ENCODE results near the gene ACVR1.

ACVR1 gene

GRCh38 chr2:157874997-157875640, 1.0 kb downstream of the ACVR1 start:
- H3K9me3 Mint-ChIP-seq = no peaks in the 10 kb centered on the region
- H3K36me3 Mint-ChIP-seq = peaks cover 2% of the 10 kb centered on the region
- peaks cover 66% of the 10 kb centered on the region for H3K4me1 Mint-ChIP-seq
- H3K27ac Mint-ChIP-seq = peak overlapping the region; percentile 94
- no peaks in the 10 kb centered on the region for H3K27me3 Mint-ChIP-seq
- peak overlapping the region; percentile 93 for H3K4me3 Mint-ChIP-seq

- Mint-ChIP-seq H3K9me3 (no peaks in the 10 kb centered on the region), H3K36me3 (peaks cover 2% of the 10 kb centered on the region), H3K4me3 (peak overlapping the region; percentile 93), H3K4me1 (peaks cover 73% of the 10 kb centered on the region), H3K27ac (no peak overlapping the region), H3K27me3 (no peaks in the 10 kb centered on the region)
Measured at GRCh38 chr2:157874348-157874747, 1.8 kb downstream of the ACVR1 start.

GRCh38 chr2:157872791-157873190, 3.3 kb downstream of the ACVR1 start:
- H3K4me3 Mint-ChIP-seq = no peak overlapping the region
- H3K36me3 Mint-ChIP-seq = peaks cover 2% of the 10 kb centered on the region
- no peak overlapping the region for H3K27ac Mint-ChIP-seq
- no peaks in the 10 kb centered on the region for H3K9me3 Mint-ChIP-seq
- no peaks in the 10 kb centered on the region for H3K27me3 Mint-ChIP-seq
- H3K4me1 Mint-ChIP-seq = peaks cover 78% of the 10 kb centered on the region

GRCh38 chr2:157871415-157871814, 4.7 kb downstream of the ACVR1 start:
- Mint-ChIP-seq H3K27me3 (no peaks in the 10 kb centered on the region), H3K27ac (peak overlapping the region; percentile 10), H3K4me3 (no peak overlapping the region), H3K4me1 (peaks cover 82% of the 10 kb centered on the region), H3K9me3 (no peaks in the 10 kb centered on the region), H3K36me3 (peaks cover 5% of the 10 kb centered on the region)

GRCh38 chr2:157868993-157869392, 7.1 kb downstream of the ACVR1 start:
- no peaks in the 10 kb centered on the region for H3K27me3 Mint-ChIP-seq
- H3K4me3 Mint-ChIP-seq = peak overlapping the region; percentile 2
- peak overlapping the region; percentile 14 for H3K27ac Mint-ChIP-seq
- H3K36me3 Mint-ChIP-seq = peaks cover 5% of the 10 kb centered on the region
- peaks cover 85% of the 10 kb centered on the region for H3K4me1 Mint-ChIP-seq
- H3K9me3 Mint-ChIP-seq = no peaks in the 10 kb centered on the region

GRCh38 chr2:157867703-157868102, 8.4 kb downstream of the ACVR1 start:
- H3K27ac Mint-ChIP-seq = no peak overlapping the region
- no peaks in the 10 kb centered on the region for H3K9me3 Mint-ChIP-seq
- H3K27me3 Mint-ChIP-seq = no peaks in the 10 kb centered on the region
- H3K4me1 Mint-ChIP-seq = peaks cover 72% of the 10 kb centered on the region
- H3K36me3 Mint-ChIP-seq = peaks cover 5% of the 10 kb centered on the region
- H3K4me3 Mint-ChIP-seq = no peak overlapping the region

GRCh38 chr2:157866666-157867642, 9.2 kb downstream of the ACVR1 start:
- Mint-ChIP-seq H3K27ac (peak overlapping the region; percentile 88), H3K4me3 (no peak overlapping the region), H3K4me1 (peaks cover 66% of the 10 kb centered on the region), H3K27me3 (no peaks in the 10 kb centered on the region), H3K36me3 (peaks cover 5% of the 10 kb centered on the region), H3K9me3 (no peaks in the 10 kb centered on the region)

GRCh38 chr2:157866202-157866601, 9.9 kb downstream of the ACVR1 start:
- no peaks in the 10 kb centered on the region for H3K27me3 Mint-ChIP-seq
- no peaks in the 10 kb centered on the region for H3K9me3 Mint-ChIP-seq
- H3K4me3 Mint-ChIP-seq = no peak overlapping the region
- H3K36me3 Mint-ChIP-seq = peaks cover 5% of the 10 kb centered on the region
- no peak overlapping the region for H3K27ac Mint-ChIP-seq
- H3K4me1 Mint-ChIP-seq = peaks cover 59% of the 10 kb centered on the region

- Mint-ChIP-seq H3K27me3 (no peaks in the 10 kb centered on the region), H3K27ac (peak overlapping the region; percentile 30), H3K9me3 (no peaks in the 10 kb centered on the region), H3K4me3 (no peak overlapping the region), H3K36me3 (peaks cover 2% of the 10 kb centered on the region), H3K4me1 (peaks cover 47% of the 10 kb centered on the region)
Measured at GRCh38 chr2:157864857-157865430, 11.2 kb downstream of the ACVR1 start.

- H3K27me3 Mint-ChIP-seq = no peaks in the 10 kb centered on the region
- peak overlapping the region; percentile 30 for H3K27ac Mint-ChIP-seq
- peaks cover 28% of the 10 kb centered on the region for H3K4me1 Mint-ChIP-seq
- H3K9me3 Mint-ChIP-seq = no peaks in the 10 kb centered on the region
- peaks cover 21% of the 10 kb centered on the region for H3K36me3 Mint-ChIP-seq
- no peak overlapping the region for H3K4me3 Mint-ChIP-seq
Measured at GRCh38 chr2:157858846-157859245, 17.3 kb downstream of the ACVR1 start.

- no peaks in the 10 kb centered on the region for H3K27me3 Mint-ChIP-seq
- peaks cover 38% of the 10 kb centered on the region for H3K4me1 Mint-ChIP-seq
- H3K27ac Mint-ChIP-seq = peak overlapping the region; percentile 78
- H3K9me3 Mint-ChIP-seq = no peaks in the 10 kb centered on the region
- peaks cover 21% of the 10 kb centered on the region for H3K36me3 Mint-ChIP-seq
- no peak overlapping the region for H3K4me3 Mint-ChIP-seq
Measured at GRCh38 chr2:157857881-157858280, 18.2 kb downstream of the ACVR1 start.

GRCh38 chr2:157856187-157856515, 20.0 kb downstream of the ACVR1 start:
- H3K9me3 Mint-ChIP-seq = no peaks in the 10 kb centered on the region
- peaks cover 45% of the 10 kb centered on the region for H3K4me1 Mint-ChIP-seq
- H3K4me3 Mint-ChIP-seq = peak overlapping the region; percentile 40
- no peaks in the 10 kb centered on the region for H3K27me3 Mint-ChIP-seq
- peak overlapping the region; percentile 92 for H3K27ac Mint-ChIP-seq
- peaks cover 24% of the 10 kb centered on the region for H3K36me3 Mint-ChIP-seq

GRCh38 chr2:157853820-157854219, 22.3 kb downstream of the ACVR1 start:
- Mint-ChIP-seq H3K9me3 (no peaks in the 10 kb centered on the region), H3K36me3 (peaks cover 28% of the 10 kb centered on the region), H3K4me3 (no peak overlapping the region), H3K4me1 (peaks cover 45% of the 10 kb centered on the region), H3K27me3 (no peaks in the 10 kb centered on the region), H3K27ac (peak overlapping the region; percentile 90)

- Mint-ChIP-seq H3K36me3 (peaks cover 32% of the 10 kb centered on the region), H3K4me3 (no peak overlapping the region), H3K4me1 (peaks cover 45% of the 10 kb centered on the region), H3K27ac (no peak overlapping the region), H3K27me3 (no peaks in the 10 kb centered on the region), H3K9me3 (no peaks in the 10 kb centered on the region)
Measured at GRCh38 chr2:157853211-157853610, 22.9 kb downstream of the ACVR1 start.

- H3K27ac Mint-ChIP-seq = no peak overlapping the region
- peaks cover 41% of the 10 kb centered on the region for H3K4me1 Mint-ChIP-seq
- H3K36me3 Mint-ChIP-seq = peaks cover 35% of the 10 kb centered on the region
- no peak overlapping the region for H3K4me3 Mint-ChIP-seq
- H3K27me3 Mint-ChIP-seq = no peaks in the 10 kb centered on the region
- no peaks in the 10 kb centered on the region for H3K9me3 Mint-ChIP-seq
Measured at GRCh38 chr2:157849591-157849990, 26.5 kb downstream of the ACVR1 start.

GRCh38 chr2:157848213-157848612, 27.9 kb downstream of the ACVR1 start:
- Mint-ChIP-seq H3K27me3 (no peaks in the 10 kb centered on the region), H3K27ac (no peak overlapping the region), H3K36me3 (peaks cover 35% of the 10 kb centered on the region), H3K9me3 (no peaks in the 10 kb centered on the region), H3K4me3 (no peak overlapping the region), H3K4me1 (peaks cover 39% of the 10 kb centered on the region)

Data from activated naive CD4-positive, alpha-beta T cell treated with anti-CD3 and anti-CD28 coated beads, Interleukin-2, amount 50 U/mL, for 24 hours (primary cell).